ENCODE measurements around the gene RPL7A. TPM values are rescaled to one million over a fixed set of nuclear protein-coding genes. Genes with fewer than 3 reads are reported as not detected.

The RPL7A gene
- total and polyA plus RNA-seq, 2 of the 13 experiments (the other 11 are each of a cell fraction or from before 2014, with no cell fraction given): 2,401 to 2,938 TPM

- TF ChIP-seq HDAC1 (CRISPR knock-in tag; IDR thresholded peaks at IDR 0.05): peak; percentile 98
- no peak; the same call in 1 of the 2 replicates for TF ChIP-seq ZNF746 (CRISPR knock-in tag; IDR thresholded peaks at IDR 0.05)
- peak; percentile 69 for TF ChIP-seq TFE3 (CRISPR knock-in tag; IDR thresholded peaks at IDR 0.05)
- 0 out of 2 replicates have a peak, but pooled peaks have one; percentile 45 for TF ChIP-seq ZNF766 (CRISPR knock-in tag; IDR thresholded peaks at IDR 0.05; ENCODE audit: borderline replicate concordance)
- TF ChIP-seq ZNF546 (CRISPR knock-in tag; conservative IDR thresholded peaks at IDR 0.05): 0 out of 2 replicates have a peak, but pooled peaks have one; percentile 39
- TF ChIP-seq ZNF460 (CRISPR knock-in tag; IDR thresholded peaks at IDR 0.05; ENCODE audit: borderline replicate concordance): no peak; the same call in 1 of the 2 replicates
- TF ChIP-seq HOXA7 (CRISPR knock-in tag; IDR thresholded peaks at IDR 0.05): no peak
- no peak; the same call in 1 of the 2 replicates for TF ChIP-seq ZNF484 (CRISPR knock-in tag; IDR thresholded peaks at IDR 0.05; ENCODE audit: borderline replicate concordance, low read depth)
- peak; percentile 89 for TF ChIP-seq PATZ1 (CRISPR knock-in tag; IDR thresholded peaks at IDR 0.05)
- no peak for TF ChIP-seq ZNF3 (CRISPR knock-in tag; IDR thresholded peaks at IDR 0.05)
- TF ChIP-seq U2AF2 (IDR thresholded peaks at IDR 0.05; ENCODE audit: low read depth, low read length): no peak
- peak; percentile 24; the same call in 1 of the 2 replicates for TF ChIP-seq SIX4 (CRISPR knock-in tag; IDR thresholded peaks at IDR 0.05)
- no peak for TF ChIP-seq ZBTB1 (CRISPR knock-in tag; IDR thresholded peaks at IDR 0.05; ENCODE audit: borderline replicate concordance)
- TF ChIP-seq RNF219 (CRISPR knock-in tag; IDR thresholded peaks at IDR 0.05): peak; percentile 52; the same call in 1 of the 2 replicates
- peak; percentile 29 for TF ChIP-seq CTCF (CRISPR knock-in tag; IDR thresholded peaks at IDR 0.05)
- TF ChIP-seq JDP2 (CRISPR knock-in tag; IDR thresholded peaks at IDR 0.05; ENCODE audit: borderline replicate concordance): peak; percentile 25; the same call in 1 of the 2 replicates
- no peak; the same call in 1 of the 2 replicates for TF ChIP-seq GPN1 (CRISPR knock-in tag; IDR thresholded peaks at IDR 0.05; ENCODE audit: borderline replicate concordance)
- TF ChIP-seq TEF (CRISPR knock-in tag; IDR thresholded peaks at IDR 0.05): peak; percentile 31; the same call in 1 of the 2 replicates
- peak; percentile 79 for TF ChIP-seq ZNF317 (CRISPR knock-in tag; IDR thresholded peaks at IDR 0.05)
- TF ChIP-seq SCMH1 (CRISPR knock-in tag; IDR thresholded peaks at IDR 0.05; ENCODE audit: borderline replicate concordance): no peak
Observed at GRCh38 chr9:133335924-133336811, 11.8 kb upstream of the RPL7A start, which contains the start of gene SURF6 (continued).

All from HepG2 (cell line).